Measurements from ENCODE around the gene MIB2. TPM values are rescaled to one million over a fixed set of nuclear protein-coding genes. Genes with fewer than 3 reads are reported as not detected.

Gene MIB2
- polyA plus RNA-seq (2012; rRNA removed), result 40.4 and 45.4 TPM in 2 replicates
- polyA plus RNA-seq (2012; cell fraction: cytosol; rRNA removed), result 9.2 and 14.6 TPM in 2 replicates
- polyA plus RNA-seq (2012; cell fraction: nucleus; rRNA removed), result 262 and 389 TPM in 2 replicates

- no peaks in the 10 kb centered on the region for H3F3A ChIP-seq (replicated peaks; ENCODE audit: insufficient read depth)
- peaks cover 0 to 18% of the 10 kb centered on the region in 2 experiments; a peak in 1 of 4 replicates for H3K4me1 ChIP-seq (ENCODE audit: control insufficient read depth in 1 of 2, insufficient read depth in 2 of 2, low read depth in 1 of 2, low read length in 1 of 2)
- H3K9me3 ChIP-seq, result no peaks in the 10 kb centered on the region
- peak within 1 kb of the TSS; percentile 92 for H3K4me2 ChIP-seq
- peak; percentile 100 for DNase-seq
- peak within 1 kb of the TSS; percentile 99 for H3K27ac ChIP-seq (ENCODE audit: low read depth in 2 of 2, low read length in 1 of 2)
- no peaks in the 10 kb centered on the region for H3K27me3 ChIP-seq (ENCODE audit: insufficient read depth)
- WGBS (ENCODE audit: low lambda C conversion rate), result 0% methylated on average over 3 of the region's 107 CpGs
- H3K79me2 ChIP-seq (ENCODE audit: insufficient read depth), result peaks cover 49% of the 10 kb centered on the region
- POLR2A ChIA-PET, result interaction anchor here (0.6 to 2.0 kb wide), 6 partner anchors 9 to 208 kb away, joined by 3 to 4 read pairs (median 3); partner anchors contain the start of gene FNDC10
- CTCF ChIA-PET, result no interaction called here
- no peaks in the 10 kb centered on the region for H3K9me2 ChIP-seq
- peaks cover 10% of the 10 kb centered on the region for H4K20me1 ChIP-seq (ENCODE audit: insufficient read depth)
- H3K36me3 ChIP-seq (replicated peaks in 1 of 2; ENCODE audit: control insufficient read depth in 1 of 2, insufficient read depth in 2 of 2, low read length in 1 of 2), result peaks cover 3 to 7% of the 10 kb centered on the region in 2 experiments
- TF ChIP-seq USF1 (IDR thresholded peaks at IDR 0.05; ENCODE audit: borderline replicate concordance, low read depth), result 0 out of 2 replicates have a peak, but pooled peaks have one; percentile 12
- TF ChIP-seq GATA2 (CRISPR knock-in tag; IDR thresholded peaks at IDR 0.05), result no peak
- TF ChIP-seq FOXJ3 (CRISPR knock-in tag; IDR thresholded peaks at IDR 0.05), result no peak
- TF ChIP-seq USF2 (IDR thresholded peaks at IDR 0.05; ENCODE audit: borderline replicate concordance, low read depth, low read length), result no peak
- peak; percentile 20 for TF ChIP-seq CHD2 (IDR thresholded peaks at IDR 0.05; ENCODE audit: low read length, partially characterized antibody)
- TF ChIP-seq FOSL2 (IDR thresholded peaks at IDR 0.05; ENCODE audit: borderline replicate concordance, low read depth), result no peak
- peak; percentile 94 for TF ChIP-seq NRF1 (IDR thresholded peaks at IDR 0.05; ENCODE audit: low read depth, low read length)
- TF ChIP-seq RXRA (IDR thresholded peaks at IDR 0.05; ENCODE audit: borderline replicate concordance, low read depth), result no peak
- TF ChIP-seq SIN3A (IDR thresholded peaks at IDR 0.05; ENCODE audit: borderline replicate concordance, low read depth, low read length), result peak; percentile 58; the same call in 1 of the 2 replicates
- TF ChIP-seq RFX5 (IDR thresholded peaks at IDR 0.05; ENCODE audit: low read length), result peak; percentile 95
- peak; percentile 59; the same call in 1 of the 2 replicates for TF ChIP-seq TAF1 (IDR thresholded peaks at IDR 0.05; ENCODE audit: borderline replicate concordance, low read depth, low read length)
- TF ChIP-seq POLR2AphosphoS5 (IDR thresholded peaks at IDR 0.05; ENCODE audit: low read depth, low read length), result peak; percentile 64; the same call in 1 of the 2 replicates
- TF ChIP-seq GABPA (IDR thresholded peaks at IDR 0.05; ENCODE audit: low read depth), result peak; percentile 79
- TF ChIP-seq MXI1 (IDR thresholded peaks at IDR 0.05; ENCODE audit: low read depth, low read length), result peak; percentile 90
- H2AFZ ChIP-seq (ENCODE audit: low read depth), result no peak within 1 kb of the TSS
- H3K4me3 ChIP-seq (ENCODE audit: low read depth in 2 of 2, low read length in 1 of 2), result peak within 1 kb of the TSS; percentile 86 to 88
- peak within 1 kb of the TSS; percentile 100 for H3K9ac ChIP-seq
Measured at GRCh38 chr1:1615256-1616044, at the start of gene MIB2. MIB2 (plus strand) TSS chr1:1615500; CDS start chr1:1623453, 7,953 bp downstream.

Measured in SK-N-SH (cell line).